ENCODE data around the gene TBATA. TPM values are rescaled to one million over a fixed set of nuclear protein-coding genes. Genes with fewer than 3 reads are reported as not detected.

TBATA gene
- total RNA-seq, 1 experiment from 2014 or later: not detected

DNA sequence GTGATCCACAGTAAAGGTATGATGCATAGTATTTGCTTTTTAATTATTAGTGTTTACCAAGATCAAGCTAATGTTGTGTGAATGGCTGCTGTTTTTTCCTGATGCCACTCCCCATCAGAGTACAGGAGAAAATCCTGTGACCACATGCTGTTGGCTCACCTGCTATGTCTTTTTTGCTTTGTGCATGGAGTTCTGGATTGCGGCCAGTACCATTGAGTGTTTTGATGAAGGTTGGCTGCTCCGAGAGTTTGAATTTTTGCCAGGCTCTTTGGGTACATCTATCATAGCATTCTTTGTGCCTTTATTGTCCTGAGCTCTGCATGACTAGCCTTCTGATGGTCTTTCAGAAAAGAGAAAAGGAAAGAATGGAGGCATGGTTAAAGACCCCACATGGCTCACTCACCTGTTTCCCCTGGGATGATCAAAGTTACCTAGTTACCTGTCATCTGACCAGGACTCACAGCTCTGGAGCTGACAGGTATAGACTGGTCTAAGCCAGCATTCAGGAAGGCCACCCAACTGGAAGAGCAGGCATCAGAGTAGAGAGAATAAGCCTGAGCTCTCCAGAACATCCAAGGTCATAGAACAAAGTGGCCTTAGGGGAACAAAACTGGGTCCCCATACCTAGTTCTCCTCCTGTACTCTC lies 18.7 kb upstream of the TBATA start:
- CTCF ChIA-PET: no interaction called here
- POLR2A ChIA-PET (ENCODE audit: low non-redundant PET): no interaction called here
- TF ChIP-seq EZH2 (IDR thresholded peaks at IDR 0.05; ENCODE audit: borderline replicate concordance, low read depth, low read length, poor library complexity, severe bottlenecking): no peak
- TF ChIP-seq, protein P1, sequence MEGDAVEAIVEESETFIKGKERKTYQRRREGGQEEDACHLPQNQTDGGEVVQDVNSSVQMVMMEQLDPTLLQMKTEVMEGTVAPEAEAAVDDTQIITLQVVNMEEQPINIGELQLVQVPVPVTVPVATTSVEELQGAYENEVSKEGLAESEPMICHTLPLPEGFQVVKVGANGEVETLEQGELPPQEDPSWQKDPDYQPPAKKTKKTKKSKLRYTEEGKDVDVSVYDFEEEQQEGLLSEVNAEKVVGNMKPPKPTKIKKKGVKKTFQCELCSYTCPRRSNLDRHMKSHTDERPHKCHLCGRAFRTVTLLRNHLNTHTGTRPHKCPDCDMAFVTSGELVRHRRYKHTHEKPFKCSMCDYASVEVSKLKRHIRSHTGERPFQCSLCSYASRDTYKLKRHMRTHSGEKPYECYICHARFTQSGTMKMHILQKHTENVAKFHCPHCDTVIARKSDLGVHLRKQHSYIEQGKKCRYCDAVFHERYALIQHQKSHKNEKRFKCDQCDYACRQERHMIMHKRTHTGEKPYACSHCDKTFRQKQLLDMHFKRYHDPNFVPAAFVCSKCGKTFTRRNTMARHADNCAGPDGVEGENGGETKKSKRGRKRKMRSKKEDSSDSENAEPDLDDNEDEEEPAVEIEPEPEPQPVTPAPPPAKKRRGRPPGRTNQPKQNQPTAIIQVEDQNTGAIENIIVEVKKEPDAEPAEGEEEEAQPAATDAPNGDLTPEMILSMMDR (conservative IDR thresholded peaks at IDR 0.05; ENCODE audit: low read depth, low read length): no peak
- no peaks in the 10 kb centered on the region for H3K27me3 ChIP-seq (replicated peaks; ENCODE audit: insufficient read depth, low read depth, low read length, poor library complexity)
- H3K4me1 ChIP-seq (ENCODE audit: insufficient read depth, low read length, poor library complexity, severe bottlenecking): no peaks in the 10 kb centered on the region
- intact Hi-C loops (cut with micrococcal nuclease; ENCODE audit: unreplicated experiment): no loop called here
- H3K9me3 ChIP-seq (ENCODE audit: low read depth, low read length, poor library complexity, severe bottlenecking): no peaks in the 10 kb centered on the region
- no peak for DNase-seq (ENCODE audit: low spot score)
- no peaks in the 10 kb centered on the region for H3K36me3 ChIP-seq (ENCODE audit: insufficient read depth, low read length, poor library complexity, severe bottlenecking)
- no TSS peak for BruUV-seq (replicated peaks)
- no peak overlapping the region for H3K27ac ChIP-seq (ENCODE audit: low read depth, low read length, poor library complexity, severe bottlenecking)
- no peak overlapping the region for H3K4me3 ChIP-seq (ENCODE audit: low read depth, low read length, poor library complexity, severe bottlenecking)

DNA sequence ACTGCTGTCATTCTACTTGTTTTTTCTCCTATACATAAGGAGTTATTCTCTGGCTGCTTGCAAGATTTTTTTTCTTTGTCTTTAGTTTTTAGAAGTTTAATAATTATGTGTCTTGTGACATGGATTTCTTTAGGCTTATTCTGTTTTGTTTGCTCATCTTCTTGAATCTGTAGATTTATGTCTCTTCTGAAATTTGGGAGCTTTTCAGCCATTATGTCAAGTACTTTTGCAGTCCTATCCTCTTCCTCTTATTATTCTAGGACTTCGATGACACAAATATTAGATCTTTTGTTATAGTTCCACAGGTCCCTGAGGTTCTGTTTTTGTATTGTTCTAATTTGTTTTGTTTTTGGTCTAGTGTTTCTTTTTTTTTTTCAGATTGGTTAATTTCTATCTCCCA lies 16.7 kb upstream of the TBATA start:
- POLR2A ChIA-PET (ENCODE audit: low non-redundant PET): no interaction called here
- intact Hi-C loops (cut with micrococcal nuclease; ENCODE audit: unreplicated experiment): no loop called here
- TF ChIP-seq, protein P1 (conservative IDR thresholded peaks at IDR 0.05; ENCODE audit: low read depth, low read length): no peak
- no peak for TF ChIP-seq EZH2 (IDR thresholded peaks at IDR 0.05; ENCODE audit: borderline replicate concordance, low read depth, low read length, poor library complexity, severe bottlenecking)
- no peak for DNase-seq (ENCODE audit: low spot score)
- no TSS peak for BruUV-seq (replicated peaks)
- H3K4me3 ChIP-seq (ENCODE audit: low read depth, low read length, poor library complexity, severe bottlenecking): no peak overlapping the region
- H3K9me3 ChIP-seq (ENCODE audit: low read depth, low read length, poor library complexity, severe bottlenecking): no peaks in the 10 kb centered on the region
- no peaks in the 10 kb centered on the region for H3K4me1 ChIP-seq (ENCODE audit: insufficient read depth, low read length, poor library complexity, severe bottlenecking)
- H3K27me3 ChIP-seq (replicated peaks; ENCODE audit: insufficient read depth, low read depth, low read length, poor library complexity): no peaks in the 10 kb centered on the region
- no peaks in the 10 kb centered on the region for H3K36me3 ChIP-seq (ENCODE audit: insufficient read depth, low read length, poor library complexity, severe bottlenecking)
- H3K27ac ChIP-seq (ENCODE audit: low read depth, low read length, poor library complexity, severe bottlenecking): no peak overlapping the region
- CTCF ChIA-PET: no interaction called here

DNA sequence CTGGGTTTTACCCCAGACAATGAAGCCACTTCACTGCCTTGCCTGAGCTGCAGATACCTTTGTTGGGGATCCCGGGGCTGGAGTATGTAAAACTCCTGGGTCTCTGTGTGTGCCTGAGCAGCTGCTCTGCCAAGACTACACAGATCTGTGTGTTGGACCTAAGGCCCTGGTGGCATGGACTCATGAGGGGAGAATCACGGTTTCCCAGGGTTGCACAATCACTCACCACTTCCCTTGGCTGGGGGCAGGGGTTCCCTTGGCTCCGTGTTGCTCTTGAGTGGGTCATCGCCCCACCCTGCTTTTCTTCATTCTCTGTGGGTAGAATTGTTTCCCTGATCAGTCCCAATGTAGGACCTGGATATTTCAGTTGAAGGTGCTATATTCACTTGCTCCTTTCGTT lies 13.9 kb upstream of the TBATA start:
- Histone ChIP-seq H3K9me3 (ENCODE audit: low read depth, low read length, poor library complexity, severe bottlenecking) (no peaks in the 10 kb centered on the region), H3K4me3 (ENCODE audit: low read depth, low read length, poor library complexity, severe bottlenecking) (no peak overlapping the region), H3K36me3 (ENCODE audit: insufficient read depth, low read length, poor library complexity, severe bottlenecking) (no peaks in the 10 kb centered on the region), H3K27ac (ENCODE audit: low read depth, low read length, poor library complexity, severe bottlenecking) (no peak overlapping the region), H3K4me1 (ENCODE audit: insufficient read depth, low read length, poor library complexity, severe bottlenecking) (no peaks in the 10 kb centered on the region), H3K27me3 (replicated peaks; ENCODE audit: insufficient read depth, low read depth, low read length, poor library complexity) (no peaks in the 10 kb centered on the region)
- no peak for TF ChIP-seq EZH2 (IDR thresholded peaks at IDR 0.05; ENCODE audit: borderline replicate concordance, low read depth, low read length, poor library complexity, severe bottlenecking)
- TF ChIP-seq, protein P1 (conservative IDR thresholded peaks at IDR 0.05; ENCODE audit: low read depth, low read length): no peak
- no TSS peak for BruUV-seq (replicated peaks)
- ChIA-PET CTCF (no interaction called here), POLR2A (ENCODE audit: low non-redundant PET) (interaction anchor here (0.6 kb wide), 1 partner anchor 50 kb away, joined by 3 read pairs; no protein-coding TSS in a partner anchor)
- intact Hi-C loops (cut with micrococcal nuclease; ENCODE audit: unreplicated experiment): no loop called here
- no peak for DNase-seq (ENCODE audit: low spot score)
